Measurements from ENCODE around the gene TMEM132D. TPM values are rescaled to one million over a fixed set of nuclear protein-coding genes. Genes with fewer than 3 reads are reported as not detected.
A peak's percentile ranks its signal among the peaks of the same experiment; 100 is the strongest.

TMEM132D gene
- total RNA-seq, 2 donors from 2014 or later, result 4.4 to 14.2 TPM

DNA sequence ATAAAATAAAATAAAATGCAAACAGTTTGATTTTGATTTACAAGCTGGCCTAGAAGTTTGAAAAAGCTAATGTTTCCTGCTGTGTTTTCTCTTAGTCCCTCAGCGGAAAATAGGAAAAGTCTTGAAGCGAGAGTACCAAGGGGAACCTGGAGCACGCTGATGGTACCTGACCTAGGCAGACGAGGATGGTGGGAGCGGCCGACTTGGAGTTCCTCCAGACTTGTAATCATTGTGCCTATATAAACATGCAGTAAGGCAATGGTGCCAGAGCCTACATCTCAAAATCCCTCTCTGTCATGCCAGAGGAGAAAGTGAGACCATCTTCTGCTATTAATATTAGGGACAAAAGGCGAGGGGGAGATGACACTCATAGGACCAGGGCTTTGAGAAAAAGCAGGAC is 371.7 kb downstream of the TMEM132D start:
- H3K36me3 ChIP-seq (ENCODE audit: control insufficient read depth, insufficient read depth, low read length), result no peaks in the 10 kb centered on the region
- no peak overlapping the region for H3K4me3 ChIP-seq (ENCODE audit: low read length)
- Mint-ChIP-seq H3K4me1 (peaks cover 25% of the 10 kb centered on the region), H3K27me3 (ENCODE audit: insufficient read depth) (no peaks in the 10 kb centered on the region), H3K9me3 (no peaks in the 10 kb centered on the region), H3K36me3 (ENCODE audit: low read depth) (no peaks in the 10 kb centered on the region), H3K27ac (no peak overlapping the region), H3K4me3 (no peak overlapping the region)
- H3K9ac ChIP-seq (ENCODE audit: extremely low read depth, low read length, poor library complexity, severe bottlenecking), result no peak overlapping the region
- DNase-seq, result no peak
- H3K9me3 ChIP-seq (ENCODE audit: control insufficient read depth, low read length), result no peaks in the 10 kb centered on the region
- H3K27me3 ChIP-seq (ENCODE audit: control insufficient read depth, insufficient read depth, low read length, poor library complexity, severe bottlenecking), result no peaks in the 10 kb centered on the region
- H3K4me1 ChIP-seq (ENCODE audit: control insufficient read depth, insufficient read depth, low read length), result no peaks in the 10 kb centered on the region
- H3K27ac ChIP-seq (ENCODE audit: low read depth, low read length), result no peak overlapping the region
- TF ChIP-seq CTCF (conservative IDR thresholded peaks at IDR 0.05), result no peak
- 90% methylated on average over 7 of the region's 7 CpGs; no CpG with 5 or more reads in 1 of the 2 experiments for WGBS, 2 experiments (ENCODE audit: insufficient coverage in 1 of 2, insufficient read length in 1 of 2)

GRCh38 chr12:129530984-129531383 is 372.8 kb downstream of the TMEM132D start:
- Histone ChIP-seq H3K27ac (ENCODE audit: low read depth, low read length) (no peak overlapping the region), H3K36me3 (ENCODE audit: control insufficient read depth, insufficient read depth, low read length) (no peaks in the 10 kb centered on the region), H3K9me3 (ENCODE audit: control insufficient read depth, low read length) (no peaks in the 10 kb centered on the region), H3K27me3 (ENCODE audit: control insufficient read depth, insufficient read depth, low read length, poor library complexity, severe bottlenecking) (no peaks in the 10 kb centered on the region), H3K4me3 (ENCODE audit: low read length) (no peak overlapping the region), H3K4me1 (ENCODE audit: control insufficient read depth, insufficient read depth, low read length) (no peaks in the 10 kb centered on the region), H3K9ac (ENCODE audit: extremely low read depth, low read length, poor library complexity, severe bottlenecking) (no peak overlapping the region)
- Mint-ChIP-seq H3K4me3 (no peak overlapping the region), H3K27ac (no peak overlapping the region), H3K9me3 (no peaks in the 10 kb centered on the region), H3K27me3 (ENCODE audit: insufficient read depth) (no peaks in the 10 kb centered on the region), H3K4me1 (peaks cover 25% of the 10 kb centered on the region), H3K36me3 (ENCODE audit: low read depth) (no peaks in the 10 kb centered on the region)
- DNase-seq, result peak; percentile 91
- 62 to 83% methylated on average over 9 to 13 of the region's 13 CpGs for WGBS, 2 experiments (ENCODE audit: insufficient coverage in 1 of 2, insufficient read length in 1 of 2)
- TF ChIP-seq CTCF (conservative IDR thresholded peaks at IDR 0.05), result no peak

GRCh38 chr12:129530517-129530916 is 373.3 kb downstream of the TMEM132D start:
- Histone ChIP-seq H3K27me3 (ENCODE audit: control insufficient read depth, insufficient read depth, low read length, poor library complexity, severe bottlenecking) (no peaks in the 10 kb centered on the region), H3K4me1 (ENCODE audit: control insufficient read depth, insufficient read depth, low read length) (no peaks in the 10 kb centered on the region), H3K9me3 (ENCODE audit: control insufficient read depth, low read length) (no peaks in the 10 kb centered on the region), H3K9ac (ENCODE audit: extremely low read depth, low read length, poor library complexity, severe bottlenecking) (no peak overlapping the region), H3K27ac (ENCODE audit: low read depth, low read length) (no peak overlapping the region), H3K4me3 (ENCODE audit: low read length) (no peak overlapping the region), H3K36me3 (ENCODE audit: control insufficient read depth, insufficient read depth, low read length) (no peaks in the 10 kb centered on the region)
- Mint-ChIP-seq H3K9me3 (no peaks in the 10 kb centered on the region), H3K4me3 (no peak overlapping the region), H3K27ac (no peak overlapping the region), H3K36me3 (ENCODE audit: low read depth) (peaks cover 4% of the 10 kb centered on the region), H3K4me1 (peaks cover 25% of the 10 kb centered on the region), H3K27me3 (ENCODE audit: insufficient read depth) (no peaks in the 10 kb centered on the region)
- no peak for DNase-seq
- 90 to 93% methylated on average over 5 to 6 of the region's 6 CpGs for WGBS, 2 experiments (ENCODE audit: insufficient coverage in 1 of 2, insufficient read length in 1 of 2)
- TF ChIP-seq CTCF (conservative IDR thresholded peaks at IDR 0.05), result no peak
